GM19193 (cell line): Measurements from ENCODE around the gene CHI3L2.

ENCODE experiments used
- POLR2A ChIP-seq: IDR thresholded peaks from 4 replicates; pipeline ENCODE4 v1.6.1; 2011; ENCODE audit not compliant: insufficient read depth, insufficient read length; ENCODE audit errors: extremely low read depth

Gene CHI3L2

GRCh38 chr1:111285879-111286278 lies 58.4 kb downstream of the CHI3L2 start:
- TF ChIP-seq POLR2A, result no peak

- no peak for TF ChIP-seq POLR2A
Observed at GRCh38 chr1:111286912-111287311, 59.4 kb downstream of the CHI3L2 start.

- no peak for TF ChIP-seq POLR2A
Observed at GRCh38 chr1:111289371-111289770, 61.9 kb downstream of the CHI3L2 start.

GRCh38 chr1:111290104-111290503 lies 62.6 kb downstream of the CHI3L2 start:
- no peak for TF ChIP-seq POLR2A

- no peak for TF ChIP-seq POLR2A
Observed at GRCh38 chr1:111290630-111291029, 63.1 kb downstream of the CHI3L2 start, which contains the start of gene CHIA. Gene CHIA (plus strand): TSS chr1:111290851. CDS start chr1:111310468, 19,617 bp downstream.
